ENCODE data around the gene CMTM7. TPM values are rescaled to one million over a fixed set of nuclear protein-coding genes. Genes with fewer than 3 reads are reported as not detected.
A peak's percentile ranks its signal among the peaks of the same experiment; 100 is the strongest.
"Not testable (repeated sequence)": the region's sequence is repeated elsewhere in the genome, so short reads cannot be mapped to it uniquely, and the experiment has no call there.

The CMTM7 gene
- total RNA-seq, 1 donor from 2014 or later = 19.8 TPM

GRCh38 chr3:32459450-32459849 is 67.8 kb downstream of the CMTM7 start:
- DNase-seq (ENCODE audit: low read depth in 2 of 2) = no peak

GRCh38 chr3:32460031-32460749 is 68.5 kb downstream of the CMTM7 start:
- peak in 1 of 2 donors; percentile 40 for DNase-seq (ENCODE audit: low read depth in 2 of 2)

GRCh38 chr3:32460817-32461496 is 69.3 kb downstream of the CMTM7 start:
- not testable (repeated sequence) for DNase-seq (ENCODE audit: low read depth in 2 of 2)

- peak in 1 of 2 donors; percentile 42 for DNase-seq (ENCODE audit: low read depth in 2 of 2)
These were observed 70.7 kb downstream of the CMTM7 start for GRCh38 chr3:32462191-32462986.

GRCh38 chr3:32463415-32463814 is 71.8 kb downstream of the CMTM7 start:
- not testable (repeated sequence) for DNase-seq (ENCODE audit: low read depth in 2 of 2)

GRCh38 chr3:32464726-32465125 is 73.1 kb downstream of the CMTM7 start:
- not testable (repeated sequence) for DNase-seq (ENCODE audit: low read depth in 2 of 2)

- DNase-seq (ENCODE audit: low read depth in 2 of 2) = not testable (repeated sequence)
These were observed 75.2 kb downstream of the CMTM7 start for GRCh38 chr3:32466808-32467207.

- peak; percentile 90 to 91 for DNase-seq (ENCODE audit: low read depth in 2 of 2)
These were observed 75.8 kb downstream of the CMTM7 start for GRCh38 chr3:32467333-32468070.

GRCh38 chr3:32469151-32469874 is 77.7 kb downstream of the CMTM7 start:
- DNase-seq (ENCODE audit: low read depth in 2 of 2) = peak in 1 of 2 donors; percentile 23

GRCh38 chr3:32470362-32470761 is 78.7 kb downstream of the CMTM7 start:
- DNase-seq (ENCODE audit: low read depth in 2 of 2) = no peak

GRCh38 chr3:32471246-32471645 is 79.6 kb downstream of the CMTM7 start:
- DNase-seq (ENCODE audit: low read depth in 2 of 2) = no peak

- DNase-seq (ENCODE audit: low read depth in 2 of 2) = not testable (repeated sequence)
These were observed 80.5 kb downstream of the CMTM7 start for GRCh38 chr3:32472151-32472550.

GRCh38 chr3:32474201-32474600 is 82.5 kb downstream of the CMTM7 start:
- DNase-seq (ENCODE audit: low read depth in 2 of 2) = no peak

GRCh38 chr3:32480604-32481003 is 89.0 kb downstream of the CMTM7 start:
- no peak for DNase-seq (ENCODE audit: low read depth in 2 of 2)

GRCh38 chr3:32481791-32482631 is 90.4 kb downstream of the CMTM7 start:
- no peak for DNase-seq (ENCODE audit: low read depth in 2 of 2)

- no peak for DNase-seq (ENCODE audit: low read depth in 2 of 2)
These were observed 91.0 kb downstream of the CMTM7 start for GRCh38 chr3:32482693-32483092.

GRCh38 chr3:32483772-32484171 is 92.1 kb downstream of the CMTM7 start:
- no peak for DNase-seq (ENCODE audit: low read depth in 2 of 2)

- no peak for DNase-seq (ENCODE audit: low read depth in 2 of 2)
These were observed 92.8 kb downstream of the CMTM7 start for GRCh38 chr3:32484436-32484835.

GRCh38 chr3:32487781-32488473 is 96.3 kb downstream of the CMTM7 start:
- peak; percentile 81 to 84 for DNase-seq (ENCODE audit: low read depth in 2 of 2)
